ENCODE measurements around the gene CARD11. TPM values are rescaled to one million over a fixed set of nuclear protein-coding genes. Genes with fewer than 3 reads are reported as not detected.

Gene CARD11
- total and polyA plus RNA-seq, 2 of the 13 experiments (the other 11 are each of a cell fraction or from before 2014, with no cell fraction given) = 0.04 TPM; not detected in 1

DNA sequence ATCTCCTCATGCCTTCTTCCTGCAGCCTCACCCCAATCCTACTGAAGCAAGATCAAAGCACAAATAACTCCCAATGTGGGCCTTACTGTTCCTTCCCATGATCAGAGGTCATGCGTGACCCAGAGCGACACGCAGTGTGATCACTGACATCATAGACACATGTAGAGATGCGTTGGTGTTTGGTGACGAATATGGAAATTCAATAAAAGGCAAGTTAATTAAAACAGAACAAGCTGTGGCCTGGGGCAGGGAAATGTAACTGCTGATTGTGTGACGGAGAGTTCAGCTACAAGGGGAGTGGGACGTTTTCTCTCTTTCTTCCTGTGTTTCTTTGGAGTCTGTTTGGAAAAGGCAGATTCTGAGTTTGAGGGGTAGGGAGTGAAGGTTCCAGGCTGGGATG lies 34.8 kb upstream of the CARD11 start:
- ChIA-PET POLR2A (no interaction called here), CTCF (ENCODE audit: low intra/inter-chr PET ratio, low total read pairs) (no interaction called here)
- H3K36me3 ChIP-seq (replicated peaks in 1 of 2; ENCODE audit: control insufficient read depth in 1 of 2, insufficient read depth in 2 of 2, low read length in 2 of 2) = no peaks in the 10 kb centered on the region
- DNase-seq (ENCODE audit: low spot score) (no peak), FAIRE-seq (no peak), ATAC-seq (no peak)
- H4K20me1 ChIP-seq (ENCODE audit: insufficient read depth, low read length) = no peaks in the 10 kb centered on the region
- BruUV-seq (replicated peaks) = no TSS peak
- H3K27me3 ChIP-seq (ENCODE audit: control insufficient read depth in 1 of 2, insufficient read depth in 2 of 2, low read length in 2 of 2) = peaks cover 0 to 8% of the 10 kb centered on the region in 2 experiments; a peak in 2 of 5 replicates
- H3K4me2 ChIP-seq (ENCODE audit: low read depth, low read length) = no peak overlapping the region
- no peak overlapping the region for H3K4me3 ChIP-seq (replicated peaks in 1 of 3; ENCODE audit: insufficient read depth in 1 of 3, low read depth in 2 of 3, low read length in 3 of 3)
- in situ Hi-C loops (cut with HindIII; ENCODE audit: extremely low pct_ligation_motif_present, low pct_unique_long_range_greater_than_20kb) (no loop called here), intact Hi-C loops (cut with micrococcal nuclease; ENCODE audit: unreplicated experiment) (no loop called here)
- H3K9me3 ChIP-seq (ENCODE audit: low read length) = peaks cover 12% of the 10 kb centered on the region; the same call in 1 of the 2 replicates
- no peak overlapping the region for H2AFZ ChIP-seq (ENCODE audit: low read length)
- H3K79me2 ChIP-seq (ENCODE audit: insufficient read depth, low read length) = no peaks in the 10 kb centered on the region
- H3K4me1 ChIP-seq (ENCODE audit: insufficient read depth, low read length) = peaks cover 10% of the 10 kb centered on the region
- no peak overlapping the region for H3K27ac ChIP-seq (ENCODE audit: extremely low read length, insufficient read depth, low read length)
- H3K9ac ChIP-seq (ENCODE audit: insufficient read depth, low read depth, low read length) = no peak overlapping the region
- 71% methylated on average over 7 of the region's 7 CpGs for WGBS (ENCODE audit: low lambda C conversion rate)
- TF ChIP-seq CENPX (CRISPR knock-in tag; IDR thresholded peaks at IDR 0.05) = no peak
- no peak for TF ChIP-seq PPARG (CRISPR knock-in tag; conservative IDR thresholded peaks at IDR 0.05)
- TF ChIP-seq IRX3 (CRISPR knock-in tag; IDR thresholded peaks at IDR 0.05; ENCODE audit: borderline replicate concordance, low read depth) = no peak
- TF ChIP-seq CEBPZ (IDR thresholded peaks at IDR 0.05; ENCODE audit: low read length) = no peak
- TF ChIP-seq NFRKB (IDR thresholded peaks at IDR 0.05) = no peak
- TF ChIP-seq TEAD2 (CRISPR knock-in tag; IDR thresholded peaks at IDR 0.05) = no peak
- TF ChIP-seq, protein P1, sequence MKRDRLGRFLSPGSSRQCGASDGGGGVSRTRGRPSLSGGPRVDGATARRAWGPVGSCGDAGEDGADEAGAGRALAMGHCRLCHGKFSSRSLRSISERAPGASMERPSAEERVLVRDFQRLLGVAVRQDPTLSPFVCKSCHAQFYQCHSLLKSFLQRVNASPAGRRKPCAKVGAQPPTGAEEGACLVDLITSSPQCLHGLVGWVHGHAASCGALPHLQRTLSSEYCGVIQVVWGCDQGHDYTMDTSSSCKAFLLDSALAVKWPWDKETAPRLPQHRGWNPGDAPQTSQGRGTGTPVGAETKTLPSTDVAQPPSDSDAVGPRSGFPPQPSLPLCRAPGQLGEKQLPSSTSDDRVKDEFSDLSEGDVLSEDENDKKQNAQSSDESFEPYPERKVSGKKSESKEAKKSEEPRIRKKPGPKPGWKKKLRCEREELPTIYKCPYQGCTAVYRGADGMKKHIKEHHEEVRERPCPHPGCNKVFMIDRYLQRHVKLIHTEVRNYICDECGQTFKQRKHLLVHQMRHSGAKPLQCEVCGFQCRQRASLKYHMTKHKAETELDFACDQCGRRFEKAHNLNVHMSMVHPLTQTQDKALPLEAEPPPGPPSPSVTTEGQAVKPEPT (CRISPR knock-in tag; IDR thresholded peaks at IDR 0.05; ENCODE audit: low read depth) = no peak
- TF ChIP-seq, protein P2, sequence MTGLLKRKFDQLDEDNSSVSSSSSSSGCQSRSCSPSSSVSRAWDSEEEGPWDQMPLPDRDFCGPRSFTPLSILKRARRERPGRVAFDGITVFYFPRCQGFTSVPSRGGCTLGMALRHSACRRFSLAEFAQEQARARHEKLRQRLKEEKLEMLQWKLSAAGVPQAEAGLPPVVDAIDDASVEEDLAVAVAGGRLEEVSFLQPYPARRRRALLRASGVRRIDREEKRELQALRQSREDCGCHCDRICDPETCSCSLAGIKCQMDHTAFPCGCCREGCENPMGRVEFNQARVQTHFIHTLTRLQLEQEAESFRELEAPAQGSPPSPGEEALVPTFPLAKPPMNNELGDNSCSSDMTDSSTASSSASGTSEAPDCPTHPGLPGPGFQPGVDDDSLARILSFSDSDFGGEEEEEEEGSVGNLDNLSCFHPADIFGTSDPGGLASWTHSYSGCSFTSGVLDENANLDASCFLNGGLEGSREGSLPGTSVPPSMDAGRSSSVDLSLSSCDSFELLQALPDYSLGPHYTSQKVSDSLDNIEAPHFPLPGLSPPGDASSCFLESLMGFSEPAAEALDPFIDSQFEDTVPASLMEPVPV (CRISPR knock-in tag; IDR thresholded peaks at IDR 0.05) = no peak
- no peak for TF ChIP-seq ATAD3A (CRISPR knock-in tag; IDR thresholded peaks at IDR 0.05)
- TF ChIP-seq, protein P3, sequence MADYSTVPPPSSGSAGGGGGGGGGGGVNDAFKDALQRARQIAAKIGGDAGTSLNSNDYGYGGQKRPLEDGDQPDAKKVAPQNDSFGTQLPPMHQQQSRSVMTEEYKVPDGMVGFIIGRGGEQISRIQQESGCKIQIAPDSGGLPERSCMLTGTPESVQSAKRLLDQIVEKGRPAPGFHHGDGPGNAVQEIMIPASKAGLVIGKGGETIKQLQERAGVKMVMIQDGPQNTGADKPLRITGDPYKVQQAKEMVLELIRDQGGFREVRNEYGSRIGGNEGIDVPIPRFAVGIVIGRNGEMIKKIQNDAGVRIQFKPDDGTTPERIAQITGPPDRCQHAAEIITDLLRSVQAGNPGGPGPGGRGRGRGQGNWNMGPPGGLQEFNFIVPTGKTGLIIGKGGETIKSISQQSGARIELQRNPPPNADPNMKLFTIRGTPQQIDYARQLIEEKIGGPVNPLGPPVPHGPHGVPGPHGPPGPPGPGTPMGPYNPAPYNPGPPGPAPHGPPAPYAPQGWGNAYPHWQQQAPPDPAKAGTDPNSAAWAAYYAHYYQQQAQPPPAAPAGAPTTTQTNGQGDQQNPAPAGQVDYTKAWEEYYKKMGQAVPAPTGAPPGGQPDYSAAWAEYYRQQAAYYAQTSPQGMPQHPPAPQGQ (CRISPR knock-in tag; IDR thresholded peaks at IDR 0.05; ENCODE audit: borderline replicate concordance) = no peak
- TF ChIP-seq GABPB1 (CRISPR knock-in tag; IDR thresholded peaks at IDR 0.05) = no peak
- TF ChIP-seq TAF15 (IDR thresholded peaks at IDR 0.05; ENCODE audit: low read depth, low read length, poor library complexity, severe bottlenecking) = no peak
